ENCODE data around the gene DPPA5. TPM values are rescaled to one million over a fixed set of nuclear protein-coding genes. Genes with fewer than 3 reads are reported as not detected.
"Not testable (repeated sequence)": the region's sequence is repeated elsewhere in the genome, so short reads cannot be mapped to it uniquely, and the experiment has no call there.

DPPA5 gene
- total RNA-seq, 2 donors from 2014 or later, result 4.1 TPM; not detected in 1

- H3K36me3 ChIP-seq, result no peaks in the 10 kb centered on the region
- H3K4me3 ChIP-seq, result no peak overlapping the region
- no peak for DNase-seq (ENCODE audit: low spot score)
- H3K4me1 ChIP-seq (replicated peaks), result no peaks in the 10 kb centered on the region
- no peaks in the 10 kb centered on the region for H3K27me3 ChIP-seq (replicated peaks; ENCODE audit: insufficient read depth)
- WGBS, result 83% methylated on average over 2 of the region's 3 CpGs
- H3K9me3 ChIP-seq, result no peaks in the 10 kb centered on the region
- TF ChIP-seq CTCF (IDR thresholded peaks at IDR 0.05) (no peak), POLR2AphosphoS5 (IDR thresholded peaks at IDR 0.05) (no peak), POLR2A (IDR thresholded peaks at IDR 0.05) (no peak)
- intact Hi-C loops (cut with DNase I), result no loop called here
- H3K27ac ChIP-seq, result no peak overlapping the region
Observed at GRCh38 chr6:73393278-73393677, 39.2 kb upstream of the DPPA5 start.

GRCh38 chr6:73392188-73392587 lies 38.1 kb upstream of the DPPA5 start:
- H3K27me3 ChIP-seq (replicated peaks; ENCODE audit: insufficient read depth); H3K36me3 ChIP-seq; DNase-seq (ENCODE audit: low spot score); H3K27ac ChIP-seq; H3K4me3 ChIP-seq; H3K4me1 ChIP-seq (replicated peaks); H3K9me3 ChIP-seq; intact Hi-C loops (cut with DNase I): not testable (repeated sequence)
- 68% methylated on average over 4 of the region's 4 CpGs for WGBS

- WGBS, result 70% methylated on average over 2 of the region's 2 CpGs
- intact Hi-C loops (cut with DNase I), result no loop called here
- H3K36me3 ChIP-seq, result no peaks in the 10 kb centered on the region
- H3K27me3 ChIP-seq (replicated peaks; ENCODE audit: insufficient read depth), result no peaks in the 10 kb centered on the region
- H3K27ac ChIP-seq, result no peak overlapping the region
- no peak for DNase-seq (ENCODE audit: low spot score)
- H3K4me1 ChIP-seq (replicated peaks), result no peaks in the 10 kb centered on the region
- no peak overlapping the region for H3K4me3 ChIP-seq
- TF ChIP-seq POLR2AphosphoS5 (IDR thresholded peaks at IDR 0.05), result no peak
- no peak for TF ChIP-seq CTCF (IDR thresholded peaks at IDR 0.05)
- no peak for TF ChIP-seq POLR2A (IDR thresholded peaks at IDR 0.05)
- no peaks in the 10 kb centered on the region for H3K9me3 ChIP-seq
Observed at GRCh38 chr6:73391675-73392074, 37.6 kb upstream of the DPPA5 start.

GRCh38 chr6:73389854-73390253 lies 35.8 kb upstream of the DPPA5 start:
- intact Hi-C loops (cut with DNase I), result no loop called here
- WGBS, result 92% methylated on average over 10 of the region's 10 CpGs
- H3K36me3 ChIP-seq, result no peaks in the 10 kb centered on the region
- no peak overlapping the region for H3K4me3 ChIP-seq
- H3K27ac ChIP-seq, result no peak overlapping the region
- no peaks in the 10 kb centered on the region for H3K9me3 ChIP-seq
- DNase-seq (ENCODE audit: low spot score), result no peak
- H3K4me1 ChIP-seq (replicated peaks), result no peaks in the 10 kb centered on the region
- H3K27me3 ChIP-seq (replicated peaks; ENCODE audit: insufficient read depth), result no peaks in the 10 kb centered on the region
- no peak for TF ChIP-seq POLR2A (IDR thresholded peaks at IDR 0.05)
- no peak for TF ChIP-seq POLR2AphosphoS5 (IDR thresholded peaks at IDR 0.05)
- no peak for TF ChIP-seq CTCF (IDR thresholded peaks at IDR 0.05)

- H3K27me3 ChIP-seq (replicated peaks; ENCODE audit: insufficient read depth), result no peaks in the 10 kb centered on the region
- H3K36me3 ChIP-seq, result no peaks in the 10 kb centered on the region
- peak; percentile 30 for DNase-seq (ENCODE audit: low spot score)
- 7% methylated on average over 23 of the region's 38 CpGs for WGBS
- TF ChIP-seq POLR2A (IDR thresholded peaks at IDR 0.05) (no peak), CTCF (IDR thresholded peaks at IDR 0.05) (peak; percentile 29 to 55 (median 36)), POLR2AphosphoS5 (IDR thresholded peaks at IDR 0.05) (no peak)
- peak overlapping the region; percentile 31 to 33 for H3K4me3 ChIP-seq
- peak overlapping the region; percentile 45 to 50 for H3K27ac ChIP-seq
- no peaks in the 10 kb centered on the region for H3K4me1 ChIP-seq (replicated peaks)
- intact Hi-C loops (cut with DNase I), result no loop called here
- H3K9me3 ChIP-seq, result no peaks in the 10 kb centered on the region
Observed at GRCh38 chr6:73388800-73389512, 34.9 kb upstream of the DPPA5 start.

Measured in prostate gland (tissue), 2 donors.